HepG2 (cell line): ENCODE measurements around the gene FBXO24. TPM values are rescaled to one million over a fixed set of nuclear protein-coding genes. Genes with fewer than 3 reads are reported as not detected.

Experiments used
- ARID3A ChIP-seq: IDR thresholded peaks from 2 replicates; pipeline ENCODE4 v1.6.1; 2012; ENCODE audit warnings: low read depth, low read length, improper control_type of control experiment
- BHLHE40 ChIP-seq: IDR thresholded peaks from 2 replicates; pipeline ENCODE4 v1.6.1; 2011; ENCODE audit warnings: low read length, improper control_type of control experiment
- CHD4 ChIP-seq: fragments of 200-600 bp; sonication (generic); IDR thresholded peaks from 2 replicates; pipeline ENCODE4 v1.7.0; 2017; ENCODE audit warnings: mild to moderate bottlenecking, low read length, borderline replicate concordance
- DNMT1 ChIP-seq: sonication (generic); formaldehyde crosslinking; IDR thresholded peaks from 2 replicates; pipeline ENCODE4 v1.5.1; 2020; ENCODE audit warnings: mild to moderate bottlenecking, missing genetic modification reagents
- GATAD2A ChIP-seq: IDR thresholded peaks from 2 replicates; pipeline ENCODE4 v1.6.1; 2016
- HES4 ChIP-seq: sonication (generic); formaldehyde crosslinking; IDR thresholded peaks from 2 replicates; pipeline ENCODE4 v1.9.0; 2021; ENCODE audit warnings: mild to moderate bottlenecking, missing genetic modification reagents, borderline replicate concordance
- ISX ChIP-seq: sonication (generic); formaldehyde crosslinking; conservative IDR thresholded peaks from 2 replicates; pipeline ENCODE4 v1.5.0; 2020; ENCODE audit warnings: missing genetic modification reagents
- RBM22 ChIP-seq: fragments of 200-400 bp; formaldehyde crosslinking; optimal IDR thresholded peaks from 2 replicates; pipeline ENCODE3; 2017; ENCODE audit warnings: mild to moderate bottlenecking, low read length, moderate library complexity
- SAP130 ChIP-seq: IDR thresholded peaks from 2 replicates; pipeline ENCODE4 v1.6.1; 2016; ENCODE audit warnings: low read depth
- SKI ChIP-seq: fragments of 450-650 bp; IDR thresholded peaks from one replicate; pipeline ENCODE4 v1.6.1; 2018; ENCODE audit warnings: mild to moderate bottlenecking; ENCODE audit not compliant: partially characterized antibody
- SRSF4 ChIP-seq: fragments of 200-400 bp; formaldehyde crosslinking; IDR thresholded peaks from one replicate; pipeline ENCODE4 v1.6.1; 2018; ENCODE audit warnings: mild to moderate bottlenecking, low read depth, low read length, moderate library complexity; ENCODE audit not compliant: poor library complexity, severe bottlenecking
- TCF7L2 ChIP-seq: IDR thresholded peaks from 2 replicates; pipeline ENCODE4 v1.6.1; 2011; ENCODE audit warnings: mild to moderate bottlenecking, low read depth, low read length, moderate library complexity
- TIGD3 ChIP-seq: sonication (generic); formaldehyde crosslinking; IDR thresholded peaks from 2 replicates; pipeline ENCODE4 v1.5.1; 2020; ENCODE audit warnings: mild to moderate bottlenecking, missing genetic modification reagents, borderline replicate concordance
- TMF1 ChIP-seq: sonication (generic); formaldehyde crosslinking; IDR thresholded peaks from 2 replicates; pipeline ENCODE4 v1.8.1; 2022; ENCODE audit warnings: low read depth, missing genetic modification reagents
- YEATS4 ChIP-seq: sonication (generic); formaldehyde crosslinking; IDR thresholded peaks from 2 replicates; pipeline ENCODE4 v1.4.0; 2020; ENCODE audit warnings: missing genetic modification reagents, borderline replicate concordance
- ZBTB44 ChIP-seq: sonication (generic); formaldehyde crosslinking; IDR thresholded peaks from 2 replicates; pipeline ENCODE4 v1.4.0; 2020; ENCODE audit warnings: missing genetic modification reagents
- ZNF121 ChIP-seq: sonication (generic); formaldehyde crosslinking; IDR thresholded peaks from 2 replicates; pipeline ENCODE4 v1.5.0; 2020; ENCODE audit warnings: mild to moderate bottlenecking, missing genetic modification reagents
- ZNF326 ChIP-seq: sonication (generic); formaldehyde crosslinking; IDR thresholded peaks from 2 replicates; pipeline ENCODE4 v1.4.0; 2020; ENCODE audit warnings: missing genetic modification reagents, borderline replicate concordance
- ZNF337 ChIP-seq: sonication (generic); formaldehyde crosslinking; IDR thresholded peaks from 2 replicates; pipeline ENCODE4 v1.5.1; 2020; ENCODE audit warnings: missing genetic modification reagents, low read depth, mild to moderate bottlenecking, borderline replicate concordance
- ZNF670 ChIP-seq: sonication (generic); formaldehyde crosslinking; IDR thresholded peaks from 2 replicates; pipeline ENCODE4 v1.8.0; 2022; ENCODE audit warnings: mild to moderate bottlenecking, missing genetic modification reagents, borderline replicate concordance
- ZNF710 ChIP-seq: sonication (generic); formaldehyde crosslinking; IDR thresholded peaks from 2 replicates; pipeline ENCODE4 v1.5.0; 2020; ENCODE audit warnings: mild to moderate bottlenecking, missing genetic modification reagents, borderline replicate concordance
- polyA plus RNA-seq, 8 experiments: library from polyadenylated mRNA; depleted of rRNA in 3 of 8; stranded (reverse) in 7 of 8; unstranded in 1 of 8; fragments of >200 nt; fragmentation: Illumina TruSeq in 4 of 8; extraction: Trizol in 4 of 8; gene quantifications; 2 replicates each; pipeline versions ENCODE4 v1.2.1 to v1.2.3, GENCODE V29; 2011 to 2016; ENCODE audit warnings: low read depth in 4 of 8, missing spikeins in 1 of 8, mixed read lengths in 1 of 8; ENCODE audit not compliant: insufficient read depth in 1 of 8
- total RNA-seq, 5 experiments: library from RNA; depleted of rRNA; stranded (reverse); fragments of >200 nt; fragmentation: Illumina TruSeq; extraction: Trizol; gene quantifications; 2 replicates each; pipeline ENCODE4 v1.2.3, GENCODE V29; 2016; ENCODE audit warnings: low read depth in 1 of 5

The FBXO24 gene
- total and polyA plus RNA-seq, 2 of the 13 experiments (the other 11 are each of a cell fraction or from before 2014, with no cell fraction given): 0.20 to 0.55 TPM

- TF ChIP-seq ARID3A (peak; percentile 23; the same call in 1 of the 2 replicates), ZNF326 (CRISPR knock-in tag) (no peak), ZNF121 (no peak), TIGD3 (CRISPR knock-in tag) (no peak), GATAD2A (CRISPR knock-in tag) (no peak), ZNF670 (peak; percentile 89), DNMT1 (CRISPR knock-in tag) (0 out of 2 replicates have a peak, but pooled peaks have one; percentile 13), TCF7L2 (no peak), SRSF4 (no peak), CHD4 (no peak), RBM22 (peak; percentile 67), ZBTB44 (no peak), HES4 (CRISPR knock-in tag) (0 out of 2 replicates have a peak, but pooled peaks have one; percentile 5), TMF1 (CRISPR knock-in tag) (peak; percentile 77; the same call in 1 of the 2 replicates), BHLHE40 (no peak), ISX (CRISPR knock-in tag) (no peak; the same call in 1 of the 2 replicates), ZNF710 (CRISPR knock-in tag) (no peak), ZNF337 (CRISPR knock-in tag) (no peak), SAP130 (CRISPR knock-in tag) (no peak), YEATS4 (0 out of 2 replicates have a peak, but pooled peaks have one; percentile 42), SKI (no peak)
- TF ChIP-seq, all 625 proteins: peak for 60
Observed at GRCh38 chr7:100567751-100568175, 18.4 kb upstream of the FBXO24 start (continued).
